ENCODE data around the gene ARHGAP42. TPM values are rescaled to one million over a fixed set of nuclear protein-coding genes. Genes with fewer than 3 reads are reported as not detected.

The ARHGAP42 gene
- total RNA-seq, 1 experiment from 2014 or later, result 7.1 TPM

DNA sequence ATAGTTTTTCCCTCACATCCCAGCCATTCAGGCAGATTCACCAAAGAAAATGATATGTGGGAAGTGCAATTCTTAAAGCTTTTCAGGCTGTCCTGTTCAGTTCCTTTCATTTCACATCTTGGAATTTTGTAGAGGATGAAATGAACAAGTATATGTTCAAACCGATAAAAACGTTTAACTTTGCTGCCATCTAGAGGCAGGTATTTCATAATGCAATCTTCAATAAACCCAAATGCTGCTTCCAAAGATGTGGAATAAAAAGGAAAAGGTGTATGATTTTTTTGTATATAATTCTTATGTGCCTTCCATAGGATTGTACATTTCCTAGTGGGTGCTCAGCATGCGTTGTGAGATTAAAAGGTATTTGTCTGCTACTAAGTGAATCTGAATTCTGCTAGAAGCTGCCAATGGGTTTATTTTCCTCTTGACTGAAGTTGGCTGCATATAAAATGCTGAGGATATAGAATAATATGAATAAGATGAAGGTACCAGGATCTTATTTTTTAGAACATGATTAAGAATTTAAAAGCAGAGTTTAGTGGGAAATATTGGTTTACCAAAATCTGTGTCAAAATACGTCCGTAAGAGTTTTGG is 243.2 kb downstream of the ARHGAP42 start:
- DNase-seq (ENCODE audit: low read depth, low spot score) (no peak), ATAC-seq (peak; percentile 66; the same call in 1 of the 2 replicates)
- ChIA-PET POLR2A (no interaction called here), CTCF (interaction anchor here (0.6 kb wide), 2 partner anchors 337 to 510 kb away, joined by 3 read pairs; no protein-coding TSS in a partner anchor)
- Histone ChIP-seq H3K27me3 (ENCODE audit: control insufficient read depth, insufficient read depth, low read length) (no peaks in the 10 kb centered on the region), H3K36me3 (ENCODE audit: control insufficient read depth, insufficient read depth, low read length) (no peaks in the 10 kb centered on the region), H3K4me3 (ENCODE audit: low read depth in 2 of 2, low read length in 2 of 2) (no peak overlapping the region), H3K4me1 (ENCODE audit: control insufficient read depth, insufficient read depth, low read length) (peaks cover 14% of the 10 kb centered on the region), H3K27ac (ENCODE audit: low read length) (no peak overlapping the region), H3K9me3 (ENCODE audit: control insufficient read depth, insufficient read depth, low read depth, low read length) (no peaks in the 10 kb centered on the region)
- in situ Hi-C loops (cut with HindIII; ENCODE audit: low pct_unique_long_range_greater_than_20kb, low sequenced_read_pairs), result no loop called here
- intact Hi-C loops (cut with micrococcal nuclease; ENCODE audit: unreplicated experiment), result loop anchor here (2.0 kb wide), 1 partner anchor 75 kb away; no protein-coding TSS in a partner anchor
- TF ChIP-seq, protein P1, sequence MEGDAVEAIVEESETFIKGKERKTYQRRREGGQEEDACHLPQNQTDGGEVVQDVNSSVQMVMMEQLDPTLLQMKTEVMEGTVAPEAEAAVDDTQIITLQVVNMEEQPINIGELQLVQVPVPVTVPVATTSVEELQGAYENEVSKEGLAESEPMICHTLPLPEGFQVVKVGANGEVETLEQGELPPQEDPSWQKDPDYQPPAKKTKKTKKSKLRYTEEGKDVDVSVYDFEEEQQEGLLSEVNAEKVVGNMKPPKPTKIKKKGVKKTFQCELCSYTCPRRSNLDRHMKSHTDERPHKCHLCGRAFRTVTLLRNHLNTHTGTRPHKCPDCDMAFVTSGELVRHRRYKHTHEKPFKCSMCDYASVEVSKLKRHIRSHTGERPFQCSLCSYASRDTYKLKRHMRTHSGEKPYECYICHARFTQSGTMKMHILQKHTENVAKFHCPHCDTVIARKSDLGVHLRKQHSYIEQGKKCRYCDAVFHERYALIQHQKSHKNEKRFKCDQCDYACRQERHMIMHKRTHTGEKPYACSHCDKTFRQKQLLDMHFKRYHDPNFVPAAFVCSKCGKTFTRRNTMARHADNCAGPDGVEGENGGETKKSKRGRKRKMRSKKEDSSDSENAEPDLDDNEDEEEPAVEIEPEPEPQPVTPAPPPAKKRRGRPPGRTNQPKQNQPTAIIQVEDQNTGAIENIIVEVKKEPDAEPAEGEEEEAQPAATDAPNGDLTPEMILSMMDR (IDR thresholded peaks at IDR 0.05), result peak; percentile 73; the same call in 1 of the 2 replicates
- TF ChIP-seq SIN3A (IDR thresholded peaks at IDR 0.05; ENCODE audit: borderline replicate concordance, insufficient read depth, low read depth, low read length), result no peak
- TF ChIP-seq, protein P2, sequence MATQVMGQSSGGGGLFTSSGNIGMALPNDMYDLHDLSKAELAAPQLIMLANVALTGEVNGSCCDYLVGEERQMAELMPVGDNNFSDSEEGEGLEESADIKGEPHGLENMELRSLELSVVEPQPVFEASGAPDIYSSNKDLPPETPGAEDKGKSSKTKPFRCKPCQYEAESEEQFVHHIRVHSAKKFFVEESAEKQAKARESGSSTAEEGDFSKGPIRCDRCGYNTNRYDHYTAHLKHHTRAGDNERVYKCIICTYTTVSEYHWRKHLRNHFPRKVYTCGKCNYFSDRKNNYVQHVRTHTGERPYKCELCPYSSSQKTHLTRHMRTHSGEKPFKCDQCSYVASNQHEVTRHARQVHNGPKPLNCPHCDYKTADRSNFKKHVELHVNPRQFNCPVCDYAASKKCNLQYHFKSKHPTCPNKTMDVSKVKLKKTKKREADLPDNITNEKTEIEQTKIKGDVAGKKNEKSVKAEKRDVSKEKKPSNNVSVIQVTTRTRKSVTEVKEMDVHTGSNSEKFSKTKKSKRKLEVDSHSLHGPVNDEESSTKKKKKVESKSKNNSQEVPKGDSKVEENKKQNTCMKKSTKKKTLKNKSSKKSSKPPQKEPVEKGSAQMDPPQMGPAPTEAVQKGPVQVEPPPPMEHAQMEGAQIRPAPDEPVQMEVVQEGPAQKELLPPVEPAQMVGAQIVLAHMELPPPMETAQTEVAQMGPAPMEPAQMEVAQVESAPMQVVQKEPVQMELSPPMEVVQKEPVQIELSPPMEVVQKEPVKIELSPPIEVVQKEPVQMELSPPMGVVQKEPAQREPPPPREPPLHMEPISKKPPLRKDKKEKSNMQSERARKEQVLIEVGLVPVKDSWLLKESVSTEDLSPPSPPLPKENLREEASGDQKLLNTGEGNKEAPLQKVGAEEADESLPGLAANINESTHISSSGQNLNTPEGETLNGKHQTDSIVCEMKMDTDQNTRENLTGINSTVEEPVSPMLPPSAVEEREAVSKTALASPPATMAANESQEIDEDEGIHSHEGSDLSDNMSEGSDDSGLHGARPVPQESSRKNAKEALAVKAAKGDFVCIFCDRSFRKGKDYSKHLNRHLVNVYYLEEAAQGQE (IDR thresholded peaks at IDR 0.05; ENCODE audit: insufficient read depth in 1 of 2, low read depth in 2 of 2, low read length in 1 of 2), result no peak
- TF ChIP-seq POLR2AphosphoS5 (IDR thresholded peaks at IDR 0.05; ENCODE audit: low read depth, low read length), result no peak
- no peak for TF ChIP-seq TCF7L2 (IDR thresholded peaks at IDR 0.05; ENCODE audit: low read depth, low read length)
- BruUV-seq (replicated peaks), result no TSS peak

DNA sequence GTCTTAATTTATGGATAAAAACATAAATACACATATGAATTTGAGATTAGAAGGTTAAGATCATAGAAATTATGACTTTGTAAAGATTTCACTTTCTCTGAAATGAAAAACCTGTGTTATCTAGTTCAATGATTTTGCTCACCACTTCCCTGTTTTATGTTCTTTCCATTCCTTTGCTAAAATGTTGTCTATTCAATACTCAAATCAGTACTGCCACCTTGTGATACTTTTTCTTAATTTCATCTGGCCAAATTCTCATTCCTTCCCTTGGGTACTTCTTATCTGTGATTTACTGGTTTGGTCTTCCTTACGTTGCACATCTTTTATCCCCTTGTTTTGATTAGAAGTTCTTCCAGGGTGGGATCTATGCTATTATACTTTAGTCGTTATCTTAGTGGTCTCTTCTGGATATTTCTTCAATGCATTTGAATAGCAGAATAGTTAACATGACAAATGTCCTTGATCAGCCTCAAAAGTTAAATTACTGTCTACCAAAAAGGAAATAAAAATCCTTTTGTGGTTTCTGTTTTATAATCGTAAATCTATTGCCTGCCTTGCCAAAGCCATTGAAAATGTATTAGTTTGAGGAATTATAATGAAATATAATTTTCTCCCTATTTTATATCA is 245.5 kb downstream of the ARHGAP42 start:
- TF ChIP-seq POLR2AphosphoS5 (IDR thresholded peaks at IDR 0.05; ENCODE audit: low read depth, low read length) (no peak), SIN3A (IDR thresholded peaks at IDR 0.05; ENCODE audit: borderline replicate concordance, insufficient read depth, low read depth, low read length) (no peak)
- TF ChIP-seq, protein P1 (IDR thresholded peaks at IDR 0.05), result peak; percentile 63; the same call in 1 of the 2 replicates
- 0 out of 2 replicates have a peak, but pooled peaks have one; percentile 59 for ATAC-seq

More for the DNA sequence above, 245.5 kb downstream of the ARHGAP42 start:
- ChIA-PET POLR2A (no interaction called here), CTCF (interaction anchor here (1.7 kb wide), 1 partner anchor 356 kb away, joined by 5 read pairs; no protein-coding TSS in a partner anchor)
- no TSS peak for BruUV-seq (replicated peaks)
- in situ Hi-C loops (cut with HindIII; ENCODE audit: low pct_unique_long_range_greater_than_20kb, low sequenced_read_pairs), result no loop called here
- H3K4me1 ChIP-seq (ENCODE audit: control insufficient read depth, insufficient read depth, low read length), result peaks cover 8% of the 10 kb centered on the region; the same call in 1 of the 2 replicates
- DNase-seq (ENCODE audit: low read depth, low spot score), result no peak
- no peak overlapping the region for H3K27ac ChIP-seq (ENCODE audit: low read length)
- no peaks in the 10 kb centered on the region for H3K36me3 ChIP-seq (ENCODE audit: control insufficient read depth, insufficient read depth, low read length)
- H3K27me3 ChIP-seq (ENCODE audit: control insufficient read depth, insufficient read depth, low read length), result no peaks in the 10 kb centered on the region
- intact Hi-C loops (cut with micrococcal nuclease; ENCODE audit: unreplicated experiment), result loop anchor here (1.0 to 2.0 kb wide), 2 partner anchors 250 to 356 kb away; no protein-coding TSS in a partner anchor
- H3K4me3 ChIP-seq (ENCODE audit: low read depth in 2 of 2, low read length in 2 of 2), result no peak overlapping the region
- H3K9me3 ChIP-seq (ENCODE audit: control insufficient read depth, insufficient read depth, low read depth, low read length), result no peaks in the 10 kb centered on the region

Data from Panc1 (cell line).